SK-N-SH treated with all-trans-retinoic acid at 6 μM for 48 hours (cell line): ENCODE results near the gene PDE5A.

Experiments
- ARNTL ChIP-seq: fragments of 450-650 bp; formaldehyde crosslinking; IDR thresholded peaks from 2 replicates; pipeline ENCODE4 v1.5.0; 2020; ENCODE audit warnings: low read depth, mild to moderate bottlenecking, moderate library complexity, borderline replicate concordance
- ESRRG ChIP-seq: fragments of 250-450 bp; sonication (Bioruptor Pico); IDR thresholded peaks from 2 replicates; pipeline ENCODE4 v1.6.1; 2021; ENCODE audit warnings: mild to moderate bottlenecking
- GLIS3 ChIP-seq: fragments of 250-450 bp; sonication (Bioruptor Pico); IDR thresholded peaks from 2 replicates; pipeline ENCODE4 v1.5.0; 2020; ENCODE audit warnings: mild to moderate bottlenecking, moderate library complexity
- OSR1 ChIP-seq: fragments of 250-450 bp; sonication (Bioruptor Pico); IDR thresholded peaks from 2 replicates; pipeline ENCODE4 v1.8.0; 2022; ENCODE audit warnings: moderate library complexity, mild to moderate bottlenecking, inconsistent platforms
- SNAI2 ChIP-seq: fragments of 250-450 bp; sonication (Bioruptor Pico); IDR thresholded peaks from 2 replicates; pipeline ENCODE4 v1.5.0; 2020; ENCODE audit warnings: mild to moderate bottlenecking, moderate library complexity
- TCF4 ChIP-seq: fragments of 250-450 bp; sonication (Bioruptor Pico); IDR thresholded peaks from 2 replicates; pipeline ENCODE4 v1.8.0; 2021; ENCODE audit warnings: mild to moderate bottlenecking, moderate library complexity, borderline replicate concordance
- ZC3H10 ChIP-seq: fragments of 250-450 bp; sonication (Bioruptor Pico); IDR thresholded peaks from 2 replicates; pipeline ENCODE4 v1.5.1; 2021; ENCODE audit warnings: mild to moderate bottlenecking, moderate library complexity
- ZFP3 ChIP-seq: fragments of 250-450 bp; sonication (Bioruptor Pico); IDR thresholded peaks from 2 replicates; pipeline ENCODE4 v1.5.0; 2020; ENCODE audit warnings: mild to moderate bottlenecking, moderate library complexity
- ZFP30 ChIP-seq: fragments of 450-650 bp; formaldehyde crosslinking; IDR thresholded peaks from 2 replicates; pipeline ENCODE4 v1.5.0; 2022; ENCODE audit warnings: mild to moderate bottlenecking, moderate library complexity
- TF ChIP-seq, protein P1 (sequence below): fragments of 250-450 bp; sonication (Bioruptor Pico); IDR thresholded peaks from 2 replicates; pipeline ENCODE4 v1.8.0; 2020; ENCODE audit warnings: mild to moderate bottlenecking, moderate library complexity, borderline replicate concordance
- TF ChIP-seq, protein P2 (sequence below): fragments of 250-450 bp; sonication (Bioruptor Pico); IDR thresholded peaks from 2 replicates; pipeline ENCODE4 v1.8.0; 2021; ENCODE audit warnings: low read depth, mild to moderate bottlenecking, moderate library complexity, borderline replicate concordance

DNA sequence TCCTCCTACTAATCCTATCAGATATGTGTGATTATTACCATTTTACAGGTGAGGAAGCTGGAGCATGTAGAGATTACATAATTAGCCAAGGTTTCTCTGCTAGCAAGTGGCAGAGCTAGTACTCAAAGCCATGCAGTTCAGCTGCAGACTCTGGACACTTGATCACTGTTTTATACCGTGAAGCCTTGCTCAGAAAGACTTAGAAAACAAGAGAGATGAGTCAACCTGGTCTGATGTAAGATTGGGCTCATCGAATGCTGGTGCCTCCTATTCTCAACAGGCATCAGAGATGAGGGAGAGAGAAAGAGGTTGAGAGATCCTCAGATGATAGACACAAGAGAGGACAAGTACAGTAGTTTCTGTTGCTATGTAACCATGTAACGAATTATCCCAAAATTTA, 19.0 kb upstream of the PDE5A start:
- TF ChIP-seq OSR1 (CRISPR knock-in tag): no peak
- TF ChIP-seq, protein P1, sequence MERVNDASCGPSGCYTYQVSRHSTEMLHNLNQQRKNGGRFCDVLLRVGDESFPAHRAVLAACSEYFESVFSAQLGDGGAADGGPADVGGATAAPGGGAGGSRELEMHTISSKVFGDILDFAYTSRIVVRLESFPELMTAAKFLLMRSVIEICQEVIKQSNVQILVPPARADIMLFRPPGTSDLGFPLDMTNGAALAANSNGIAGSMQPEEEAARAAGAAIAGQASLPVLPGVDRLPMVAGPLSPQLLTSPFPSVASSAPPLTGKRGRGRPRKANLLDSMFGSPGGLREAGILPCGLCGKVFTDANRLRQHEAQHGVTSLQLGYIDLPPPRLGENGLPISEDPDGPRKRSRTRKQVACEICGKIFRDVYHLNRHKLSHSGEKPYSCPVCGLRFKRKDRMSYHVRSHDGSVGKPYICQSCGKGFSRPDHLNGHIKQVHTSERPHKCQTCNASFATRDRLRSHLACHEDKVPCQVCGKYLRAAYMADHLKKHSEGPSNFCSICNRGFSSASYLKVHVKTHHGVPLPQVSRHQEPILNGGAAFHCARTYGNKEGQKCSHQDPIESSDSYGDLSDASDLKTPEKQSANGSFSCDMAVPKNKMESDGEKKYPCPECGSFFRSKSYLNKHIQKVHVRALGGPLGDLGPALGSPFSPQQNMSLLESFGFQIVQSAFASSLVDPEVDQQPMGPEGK (CRISPR knock-in tag): no peak
- TF ChIP-seq, protein P2, sequence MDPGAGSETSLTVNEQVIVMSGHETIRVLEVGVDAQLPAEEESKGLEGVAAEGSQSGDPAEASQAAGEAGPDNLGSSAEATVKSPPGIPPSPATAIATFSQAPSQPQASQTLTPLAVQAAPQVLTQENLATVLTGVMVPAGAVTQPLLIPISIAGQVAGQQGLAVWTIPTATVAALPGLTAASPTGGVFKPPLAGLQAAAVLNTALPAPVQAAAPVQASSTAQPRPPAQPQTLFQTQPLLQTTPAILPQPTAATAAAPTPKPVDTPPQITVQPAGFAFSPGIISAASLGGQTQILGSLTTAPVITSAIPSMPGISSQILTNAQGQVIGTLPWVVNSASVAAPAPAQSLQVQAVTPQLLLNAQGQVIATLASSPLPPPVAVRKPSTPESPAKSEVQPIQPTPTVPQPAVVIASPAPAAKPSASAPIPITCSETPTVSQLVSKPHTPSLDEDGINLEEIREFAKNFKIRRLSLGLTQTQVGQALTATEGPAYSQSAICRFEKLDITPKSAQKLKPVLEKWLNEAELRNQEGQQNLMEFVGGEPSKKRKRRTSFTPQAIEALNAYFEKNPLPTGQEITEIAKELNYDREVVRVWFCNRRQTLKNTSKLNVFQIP (CRISPR knock-in tag): no peak
- no peak for TF ChIP-seq ESRRG (CRISPR knock-in tag)
- no peak for TF ChIP-seq SNAI2 (CRISPR knock-in tag)
- TF ChIP-seq ARNTL (CRISPR knock-in tag): no peak
- no peak for TF ChIP-seq ZFP30 (CRISPR knock-in tag)
- no peak for TF ChIP-seq TCF4 (CRISPR knock-in tag)
- TF ChIP-seq ZFP3 (CRISPR knock-in tag): no peak
- no peak for TF ChIP-seq ZC3H10
- TF ChIP-seq GLIS3: no peak
